PC-9 (cell line): ENCODE measurements around the gene SPPL2B.

Experiments used
- CTCF ChIP-seq: fragments of 200-600 bp; sonication (generic); conservative IDR thresholded peaks from 2 replicates; pipeline ENCODE4 v1.6.1; 2017; ENCODE audit warnings: mixed run types, antibody characterized with exemption, mild to moderate bottlenecking, moderate library complexity
- EZH2 ChIP-seq: fragments of 200-600 bp; sonication (generic); IDR thresholded peaks from 2 replicates; pipeline ENCODE4 v1.8.0; 2017; ENCODE audit warnings: antibody characterized with exemption, low read depth

DNA sequence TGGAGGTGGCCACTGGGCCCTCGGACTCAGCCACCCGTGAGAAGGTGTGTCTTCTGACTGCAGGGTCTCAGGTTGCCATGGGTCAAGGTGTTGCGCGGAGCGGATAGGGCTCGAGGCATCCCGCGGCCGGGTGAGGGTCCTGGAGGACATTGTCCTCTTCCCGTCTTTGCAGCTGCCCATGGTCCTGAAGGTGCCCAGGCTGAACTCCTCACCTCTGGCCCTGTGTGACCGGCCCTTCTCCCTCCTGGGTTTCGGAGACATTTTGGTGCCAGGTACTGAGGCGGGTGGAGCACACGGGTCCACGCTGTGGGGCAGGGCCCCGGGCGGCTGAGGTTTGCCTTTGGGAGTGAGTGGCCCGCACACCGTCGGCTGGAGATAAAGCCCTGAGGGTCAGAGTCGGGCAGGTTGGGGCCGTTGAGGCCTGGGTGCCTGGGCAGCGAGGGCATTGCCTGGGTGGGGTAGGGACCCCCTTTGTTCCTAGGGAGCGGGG, 15.9 kb downstream of the SPPL2B start:
- no peak for TF ChIP-seq CTCF
- no peak for TF ChIP-seq EZH2
